OCI-LY7 (cell line): ENCODE measurements around the gene PFKM.

ENCODE experiments used
- EZH2phosphoT487 ChIP-seq: fragments of 200-600 bp; sonication (generic); IDR thresholded peaks from 2 replicates; pipeline ENCODE4 v1.6.1; 2018; ENCODE audit warnings: low read depth, borderline replicate concordance, mild to moderate bottlenecking, mixed run types, antibody characterized with exemption, low read length, moderate library complexity, mixed read lengths
- TF ChIP-seq, protein P1 (sequence below): fragments of 200-600 bp; sonication (generic); conservative IDR thresholded peaks from 2 replicates; pipeline ENCODE4 v1.5.1; 2014; ENCODE audit warnings: mild to moderate bottlenecking, antibody characterized with exemption, low read length, moderate library complexity, mixed read lengths

DNA sequence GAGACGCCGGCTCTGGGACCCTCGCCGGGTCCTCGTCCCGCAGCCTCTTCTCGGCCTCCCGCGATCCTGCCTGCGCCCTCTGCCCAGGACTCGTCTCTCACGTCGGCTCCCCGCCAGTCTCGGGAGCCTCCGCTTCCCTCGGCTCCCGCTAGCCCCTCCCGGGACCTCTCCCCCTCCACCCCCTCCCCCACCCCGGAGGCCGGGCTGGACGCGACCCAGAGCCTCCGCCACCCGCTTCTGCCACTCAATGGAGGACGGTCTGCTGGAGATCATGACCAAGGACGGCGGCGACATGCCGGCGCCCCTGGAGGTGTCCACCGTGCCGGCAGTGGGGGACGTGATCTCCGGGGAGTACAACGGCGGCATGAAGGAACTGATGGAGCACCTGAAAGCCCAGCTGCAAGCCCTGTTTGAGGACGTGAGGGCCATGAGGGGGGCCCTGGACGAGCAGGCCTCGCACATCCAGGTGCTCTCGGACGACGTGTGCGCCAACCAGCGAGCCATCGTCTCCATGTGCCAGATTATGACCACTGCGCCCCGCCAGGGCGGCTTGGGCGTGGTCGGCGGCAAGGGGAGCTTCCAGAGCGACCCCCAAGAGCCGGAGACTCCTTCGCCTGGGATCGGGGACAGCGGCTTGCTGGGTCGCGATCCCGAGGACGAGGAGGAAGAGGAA is 64.8 kb downstream of the PFKM start:
- TF ChIP-seq, protein P1, sequence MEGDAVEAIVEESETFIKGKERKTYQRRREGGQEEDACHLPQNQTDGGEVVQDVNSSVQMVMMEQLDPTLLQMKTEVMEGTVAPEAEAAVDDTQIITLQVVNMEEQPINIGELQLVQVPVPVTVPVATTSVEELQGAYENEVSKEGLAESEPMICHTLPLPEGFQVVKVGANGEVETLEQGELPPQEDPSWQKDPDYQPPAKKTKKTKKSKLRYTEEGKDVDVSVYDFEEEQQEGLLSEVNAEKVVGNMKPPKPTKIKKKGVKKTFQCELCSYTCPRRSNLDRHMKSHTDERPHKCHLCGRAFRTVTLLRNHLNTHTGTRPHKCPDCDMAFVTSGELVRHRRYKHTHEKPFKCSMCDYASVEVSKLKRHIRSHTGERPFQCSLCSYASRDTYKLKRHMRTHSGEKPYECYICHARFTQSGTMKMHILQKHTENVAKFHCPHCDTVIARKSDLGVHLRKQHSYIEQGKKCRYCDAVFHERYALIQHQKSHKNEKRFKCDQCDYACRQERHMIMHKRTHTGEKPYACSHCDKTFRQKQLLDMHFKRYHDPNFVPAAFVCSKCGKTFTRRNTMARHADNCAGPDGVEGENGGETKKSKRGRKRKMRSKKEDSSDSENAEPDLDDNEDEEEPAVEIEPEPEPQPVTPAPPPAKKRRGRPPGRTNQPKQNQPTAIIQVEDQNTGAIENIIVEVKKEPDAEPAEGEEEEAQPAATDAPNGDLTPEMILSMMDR, result no peak
- no peak for TF ChIP-seq EZH2phosphoT487
